ENCODE results near the gene ZNF581.
A peak's percentile ranks its signal among the peaks of the same experiment; 100 is the strongest.

The ZNF581 gene

GRCh38 chr19:55633861-55634260 lies 9.6 kb upstream of the ZNF581 start:
- FAIRE-seq = no peak
- DNase-seq (ENCODE audit: insufficient read length, low spot score) = no peak
- no peak for TF ChIP-seq CTCF (IDR thresholded peaks at IDR 0.05; ENCODE audit: insufficient read depth, missing control alignments)

- no peak for DNase-seq (ENCODE audit: insufficient read length, low spot score)
- no peak for TF ChIP-seq CTCF (IDR thresholded peaks at IDR 0.05; ENCODE audit: insufficient read depth, missing control alignments)
- no peak for FAIRE-seq
Observed at GRCh38 chr19:55635334-55635717, 8.1 kb upstream of the ZNF581 start.

GRCh38 chr19:55635856-55636440 lies 7.5 kb upstream of the ZNF581 start:
- no peak for TF ChIP-seq CTCF (IDR thresholded peaks at IDR 0.05; ENCODE audit: insufficient read depth, missing control alignments)
- no peak for DNase-seq (ENCODE audit: insufficient read length, low spot score)
- no peak for FAIRE-seq

- TF ChIP-seq CTCF (IDR thresholded peaks at IDR 0.05; ENCODE audit: insufficient read depth, missing control alignments) = no peak
- DNase-seq (ENCODE audit: insufficient read length, low spot score) (no peak), FAIRE-seq (no peak)
Observed at GRCh38 chr19:55636723-55637122, 6.7 kb upstream of the ZNF581 start.

GRCh38 chr19:55637534-55637933 lies 5.9 kb upstream of the ZNF581 start:
- no peak for TF ChIP-seq CTCF (IDR thresholded peaks at IDR 0.05; ENCODE audit: insufficient read depth, missing control alignments)
- DNase-seq (ENCODE audit: insufficient read length, low spot score) = no peak
- FAIRE-seq = no peak

GRCh38 chr19:55638864-55639359 lies 4.5 kb upstream of the ZNF581 start:
- peak; percentile 39 for TF ChIP-seq CTCF (IDR thresholded peaks at IDR 0.05; ENCODE audit: insufficient read depth, missing control alignments)
- FAIRE-seq = no peak
- no peak for DNase-seq (ENCODE audit: insufficient read length, low spot score)

GRCh38 chr19:55640043-55640576 lies 3.3 kb upstream of the ZNF581 start:
- TF ChIP-seq CTCF (IDR thresholded peaks at IDR 0.05; ENCODE audit: insufficient read depth, missing control alignments) = peak; percentile 61
- FAIRE-seq (no peak), DNase-seq (ENCODE audit: insufficient read length, low spot score) (no peak)

All from D721Med (cell line).